ENCODE results near the gene CYP3A5. TPM values are rescaled to one million over a fixed set of nuclear protein-coding genes. Genes with fewer than 3 reads are reported as not detected.
A peak's percentile ranks its signal among the peaks of the same experiment; 100 is the strongest.
"Not testable (repeated sequence)": the region's sequence is repeated elsewhere in the genome, so short reads cannot be mapped to it uniquely, and the experiment has no call there.

Gene CYP3A5
- polyA plus RNA-seq, 2 donors = 16.1 to 51.2 TPM

DNA sequence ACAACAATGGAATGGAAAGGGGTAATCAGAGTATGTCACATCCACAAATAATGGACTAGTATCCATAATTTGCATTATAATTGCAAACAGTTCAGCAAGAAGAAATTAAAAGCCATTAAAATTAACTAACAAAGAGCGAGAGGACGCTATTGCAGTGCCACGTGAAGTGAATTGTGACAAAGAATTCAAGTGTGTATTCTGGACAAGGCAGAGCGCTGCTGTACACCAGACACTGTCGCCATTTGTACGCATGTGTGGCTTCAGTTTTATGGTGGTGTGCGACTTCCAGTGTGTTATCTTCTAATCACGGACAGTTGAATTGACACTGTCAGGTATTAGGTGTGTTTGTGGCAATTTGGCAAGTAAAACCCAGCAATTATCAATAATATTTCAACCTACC lies 11.3 kb downstream of the CYP3A5 start:
- no peaks in the 10 kb centered on the region for H3K27me3 ChIP-seq (ENCODE audit: control insufficient read depth in 1 of 2, insufficient read depth in 2 of 2, low read length in 2 of 2)
- no peaks in the 10 kb centered on the region for H3K4me1 ChIP-seq (ENCODE audit: control insufficient read depth in 2 of 2, insufficient read depth in 2 of 2, low read length in 1 of 2)
- peaks cover 0 to 11% of the 10 kb centered on the region in 2 donors for H3K36me3 ChIP-seq (ENCODE audit: control insufficient read depth in 2 of 2, insufficient read depth in 2 of 2, low read length in 1 of 2)
- H3K4me3 ChIP-seq (ENCODE audit: low read depth in 1 of 2, low read length in 2 of 2) = no peak overlapping the region
- no peak overlapping the region for H3K27ac ChIP-seq (ENCODE audit: low read depth in 2 of 2, low read length in 1 of 2)
- WGBS, 2 donors = 98 to 99% methylated on average over 8 of the region's 8 CpGs
- no peaks in the 10 kb centered on the region for H3K9me3 ChIP-seq (ENCODE audit: control insufficient read depth in 2 of 2, insufficient read depth in 1 of 2, low read depth in 1 of 2, low read length in 1 of 2)

GRCh38 chr7:99667179-99667578 lies 12.6 kb downstream of the CYP3A5 start:
- WGBS, 2 donors = 73 to 86% methylated on average over 2 of the region's 2 CpGs
- Histone ChIP-seq H3K36me3 (ENCODE audit: control insufficient read depth in 2 of 2, insufficient read depth in 2 of 2, low read length in 1 of 2) (peaks cover 6 to 11% of the 10 kb centered on the region in 2 donors), H3K27me3 (ENCODE audit: control insufficient read depth in 1 of 2, insufficient read depth in 2 of 2, low read length in 2 of 2) (no peaks in the 10 kb centered on the region), H3K27ac (ENCODE audit: low read depth in 2 of 2, low read length in 1 of 2) (no peak overlapping the region), H3K9me3 (ENCODE audit: control insufficient read depth in 2 of 2, insufficient read depth in 1 of 2, low read depth in 1 of 2, low read length in 1 of 2) (no peaks in the 10 kb centered on the region), H3K4me3 (ENCODE audit: low read depth in 1 of 2, low read length in 2 of 2) (no peak overlapping the region), H3K4me1 (ENCODE audit: control insufficient read depth in 2 of 2, insufficient read depth in 2 of 2, low read length in 1 of 2) (no peaks in the 10 kb centered on the region)

DNA sequence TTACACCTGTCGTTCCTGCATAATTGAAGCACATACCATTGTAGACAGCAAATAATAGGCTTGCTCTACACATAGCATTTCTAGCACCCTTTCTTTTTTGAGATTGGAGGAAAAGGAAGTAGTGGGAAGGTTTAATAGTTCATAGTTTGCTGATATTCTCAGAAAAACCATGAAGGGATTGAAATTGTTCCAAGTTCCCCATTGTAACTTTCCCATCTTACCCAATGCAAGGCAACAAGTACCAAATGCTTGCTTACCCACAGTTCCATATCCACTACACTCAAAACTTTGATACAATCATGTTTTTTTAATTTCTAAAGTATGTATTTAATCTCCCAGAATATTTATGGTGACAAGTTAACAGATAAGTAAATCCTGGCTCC lies 13.8 kb downstream of the CYP3A5 start:
- Histone ChIP-seq H3K4me3 (ENCODE audit: low read depth in 1 of 2, low read length in 2 of 2) (no peak overlapping the region), H3K36me3 (ENCODE audit: control insufficient read depth in 2 of 2, insufficient read depth in 2 of 2, low read length in 1 of 2) (peaks cover 6 to 14% of the 10 kb centered on the region in 2 donors)
- 88 to 89% methylated on average over 1 of the region's 1 CpG for WGBS, 2 donors

GRCh38 chr7:99665312-99666012 lies 14.3 kb downstream of the CYP3A5 start:
- Histone ChIP-seq H3K9me3 (ENCODE audit: control insufficient read depth in 2 of 2, insufficient read depth in 1 of 2, low read depth in 1 of 2, low read length in 1 of 2) (peaks cover 0 to under 1% of the 10 kb centered on the region in 2 donors), H3K36me3 (ENCODE audit: control insufficient read depth in 2 of 2, insufficient read depth in 2 of 2, low read length in 1 of 2) (peaks cover 6 to 16% of the 10 kb centered on the region in 2 donors), H3K27me3 (ENCODE audit: control insufficient read depth in 1 of 2, insufficient read depth in 2 of 2, low read length in 2 of 2) (no peaks in the 10 kb centered on the region), H3K4me3 (ENCODE audit: low read depth in 1 of 2, low read length in 2 of 2) (no peak overlapping the region), H3K4me1 (ENCODE audit: control insufficient read depth in 2 of 2, insufficient read depth in 2 of 2, low read length in 1 of 2) (no peaks in the 10 kb centered on the region), H3K27ac (ENCODE audit: low read depth in 2 of 2, low read length in 1 of 2) (peak overlapping the region in 1 of 2 donors; percentile 4)
- 95 to 99% methylated on average over 3 of the region's 3 CpGs for WGBS, 2 donors

More for the DNA sequence above, 13.8 kb downstream of the CYP3A5 start:
- H3K27ac ChIP-seq (ENCODE audit: low read depth in 2 of 2, low read length in 1 of 2) = no peak overlapping the region
- no peaks in the 10 kb centered on the region for H3K27me3 ChIP-seq (ENCODE audit: control insufficient read depth in 1 of 2, insufficient read depth in 2 of 2, low read length in 2 of 2)
- no peaks in the 10 kb centered on the region for H3K9me3 ChIP-seq (ENCODE audit: control insufficient read depth in 2 of 2, insufficient read depth in 1 of 2, low read depth in 1 of 2, low read length in 1 of 2)
- no peaks in the 10 kb centered on the region for H3K4me1 ChIP-seq (ENCODE audit: control insufficient read depth in 2 of 2, insufficient read depth in 2 of 2, low read length in 1 of 2)

DNA sequence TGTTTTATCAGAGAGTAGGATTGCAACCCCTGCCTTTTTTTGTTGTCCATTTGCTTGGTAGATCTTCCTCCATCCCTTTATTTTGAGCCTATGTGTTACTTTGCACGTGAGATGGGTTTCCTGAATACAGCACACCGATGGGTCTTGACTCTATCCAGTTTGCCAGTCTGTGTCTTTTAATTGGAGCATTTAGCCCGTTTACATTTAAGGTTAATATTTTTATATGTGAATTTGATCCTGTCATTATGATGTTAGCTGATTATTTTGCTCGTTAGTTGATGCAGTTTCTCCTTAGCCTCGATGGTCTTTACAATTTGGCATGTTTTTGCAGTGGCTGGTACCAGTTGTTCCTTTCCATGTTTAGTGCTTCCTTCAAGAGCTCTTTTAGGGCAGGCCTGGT lies 21.9 kb downstream of the CYP3A5 start:
- not testable (repeated sequence) for H3K4me3 ChIP-seq (ENCODE audit: low read depth in 1 of 2, low read length in 2 of 2); H3K9me3 ChIP-seq (ENCODE audit: control insufficient read depth in 2 of 2, insufficient read depth in 1 of 2, low read depth in 1 of 2, low read length in 1 of 2); H3K27ac ChIP-seq (ENCODE audit: low read depth in 2 of 2, low read length in 1 of 2); H3K4me1 ChIP-seq (ENCODE audit: control insufficient read depth in 2 of 2, insufficient read depth in 2 of 2, low read length in 1 of 2); H3K27me3 ChIP-seq (ENCODE audit: control insufficient read depth in 1 of 2, insufficient read depth in 2 of 2, low read length in 2 of 2)
- peaks cover 5 to 10% of the 10 kb centered on the region in 2 donors for H3K36me3 ChIP-seq (ENCODE audit: control insufficient read depth in 2 of 2, insufficient read depth in 2 of 2, low read length in 1 of 2)
- 93% methylated on average over 5 of the region's 5 CpGs for WGBS, 2 donors

GRCh38 chr7:99654626-99655025 lies 25.2 kb downstream of the CYP3A5 start:
- H3K36me3 ChIP-seq (ENCODE audit: control insufficient read depth in 2 of 2, insufficient read depth in 2 of 2, low read length in 1 of 2); H3K9me3 ChIP-seq (ENCODE audit: control insufficient read depth in 2 of 2, insufficient read depth in 1 of 2, low read depth in 1 of 2, low read length in 1 of 2); H3K27ac ChIP-seq (ENCODE audit: low read depth in 2 of 2, low read length in 1 of 2); H3K27me3 ChIP-seq (ENCODE audit: control insufficient read depth in 1 of 2, insufficient read depth in 2 of 2, low read length in 2 of 2); H3K4me3 ChIP-seq (ENCODE audit: low read depth in 1 of 2, low read length in 2 of 2); H3K4me1 ChIP-seq (ENCODE audit: control insufficient read depth in 2 of 2, insufficient read depth in 2 of 2, low read length in 1 of 2): not testable (repeated sequence)
- WGBS, 2 donors = 87 to 100% methylated on average over 1 to 2 of the region's 3 CpGs

DNA sequence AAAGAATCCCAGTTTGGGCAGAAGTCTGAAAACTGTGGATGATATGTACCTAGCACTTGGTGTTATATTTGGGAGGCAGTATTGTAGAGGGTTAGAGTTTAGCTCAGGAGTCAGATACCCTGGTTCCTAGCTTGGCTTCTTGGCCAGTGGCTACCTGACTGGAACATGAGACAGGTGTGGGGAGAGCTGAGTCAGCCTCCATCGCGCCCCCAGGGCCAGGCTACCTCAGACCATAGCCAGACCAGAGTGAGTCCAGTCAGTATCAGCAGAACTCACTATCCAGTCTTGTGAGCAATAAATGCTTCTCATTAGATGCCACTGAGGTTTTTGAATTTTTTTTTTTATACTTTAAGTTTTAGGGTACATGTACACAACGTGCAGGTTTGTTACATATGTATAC lies 26.0 kb downstream of the CYP3A5 start:
- no peak overlapping the region for H3K27ac ChIP-seq (ENCODE audit: low read depth in 2 of 2, low read length in 1 of 2)
- H3K27me3 ChIP-seq (ENCODE audit: control insufficient read depth in 1 of 2, insufficient read depth in 2 of 2, low read length in 2 of 2) = no peaks in the 10 kb centered on the region
- no peak overlapping the region for H3K4me3 ChIP-seq (ENCODE audit: low read depth in 1 of 2, low read length in 2 of 2)
- peaks cover 0 to 5% of the 10 kb centered on the region in 2 donors for H3K36me3 ChIP-seq (ENCODE audit: control insufficient read depth in 2 of 2, insufficient read depth in 2 of 2, low read length in 1 of 2)
- no peaks in the 10 kb centered on the region for H3K4me1 ChIP-seq (ENCODE audit: control insufficient read depth in 2 of 2, insufficient read depth in 2 of 2, low read length in 1 of 2)
- WGBS, 2 donors = 92 to 97% methylated on average over 3 of the region's 3 CpGs
- H3K9me3 ChIP-seq (ENCODE audit: control insufficient read depth in 2 of 2, insufficient read depth in 1 of 2, low read depth in 1 of 2, low read length in 1 of 2) = no peaks in the 10 kb centered on the region

- WGBS, 2 donors = 92 to 96% methylated on average over 4 of the region's 4 CpGs
Observed at GRCh38 chr7:99653269-99653668, 26.5 kb downstream of the CYP3A5 start.

GRCh38 chr7:99652671-99653070 lies 27.1 kb downstream of the CYP3A5 start:
- Histone ChIP-seq H3K36me3 (ENCODE audit: control insufficient read depth in 2 of 2, insufficient read depth in 2 of 2, low read length in 1 of 2) (peaks cover 0 to 5% of the 10 kb centered on the region in 2 donors), H3K9me3 (ENCODE audit: control insufficient read depth in 2 of 2, insufficient read depth in 1 of 2, low read depth in 1 of 2, low read length in 1 of 2) (no peaks in the 10 kb centered on the region), H3K27ac (ENCODE audit: low read depth in 2 of 2, low read length in 1 of 2) (no peak overlapping the region), H3K4me1 (ENCODE audit: control insufficient read depth in 2 of 2, insufficient read depth in 2 of 2, low read length in 1 of 2) (no peaks in the 10 kb centered on the region), H3K4me3 (ENCODE audit: low read depth in 1 of 2, low read length in 2 of 2) (no peak overlapping the region), H3K27me3 (ENCODE audit: control insufficient read depth in 1 of 2, insufficient read depth in 2 of 2, low read length in 2 of 2) (no peaks in the 10 kb centered on the region)
- WGBS, 2 donors = 97 to 99% methylated on average over 2 of the region's 2 CpGs

More at GRCh38 chr7:99653269-99653668, 26.5 kb downstream of the CYP3A5 start:
- not testable (repeated sequence) for H3K4me3 ChIP-seq (ENCODE audit: low read depth in 1 of 2, low read length in 2 of 2); H3K9me3 ChIP-seq (ENCODE audit: control insufficient read depth in 2 of 2, insufficient read depth in 1 of 2, low read depth in 1 of 2, low read length in 1 of 2); H3K36me3 ChIP-seq (ENCODE audit: control insufficient read depth in 2 of 2, insufficient read depth in 2 of 2, low read length in 1 of 2); H3K27me3 ChIP-seq (ENCODE audit: control insufficient read depth in 1 of 2, insufficient read depth in 2 of 2, low read length in 2 of 2); H3K27ac ChIP-seq (ENCODE audit: low read depth in 2 of 2, low read length in 1 of 2); H3K4me1 ChIP-seq (ENCODE audit: control insufficient read depth in 2 of 2, insufficient read depth in 2 of 2, low read length in 1 of 2)

DNA sequence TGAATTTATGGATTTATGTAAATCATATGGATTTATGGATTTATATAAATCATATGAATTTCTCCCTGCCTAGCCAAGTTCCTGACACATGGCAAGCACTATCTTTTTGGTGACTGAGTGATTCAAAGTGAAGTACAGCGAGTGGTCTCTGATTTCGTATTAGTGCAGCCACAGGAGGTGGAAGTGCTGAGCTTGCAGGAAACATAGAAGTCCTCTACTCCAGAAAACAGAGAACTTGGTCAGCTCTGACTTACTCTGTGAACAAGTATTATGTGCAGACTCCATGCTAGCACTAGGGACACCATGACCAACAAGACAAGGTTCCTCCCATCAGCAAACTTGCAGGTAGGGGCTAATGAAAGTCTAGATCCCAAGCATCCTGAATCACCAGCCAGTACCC lies 28.5 kb downstream of the CYP3A5 start:
- Histone ChIP-seq H3K4me1 (ENCODE audit: control insufficient read depth in 2 of 2, insufficient read depth in 2 of 2, low read length in 1 of 2) (no peaks in the 10 kb centered on the region), H3K27me3 (ENCODE audit: control insufficient read depth in 1 of 2, insufficient read depth in 2 of 2, low read length in 2 of 2) (no peaks in the 10 kb centered on the region), H3K4me3 (ENCODE audit: low read depth in 1 of 2, low read length in 2 of 2) (no peak overlapping the region), H3K27ac (ENCODE audit: low read depth in 2 of 2, low read length in 1 of 2) (no peak overlapping the region), H3K36me3 (ENCODE audit: control insufficient read depth in 2 of 2, insufficient read depth in 2 of 2, low read length in 1 of 2) (peaks cover 0 to 5% of the 10 kb centered on the region in 2 donors), H3K9me3 (ENCODE audit: control insufficient read depth in 2 of 2, insufficient read depth in 1 of 2, low read depth in 1 of 2, low read length in 1 of 2) (no peaks in the 10 kb centered on the region)
- WGBS, 2 donors = 94 to 96% methylated on average over 2 of the region's 2 CpGs
